ENCODE data around the gene ATG10.
"Not testable (repeated sequence)": the region's sequence is repeated elsewhere in the genome, so short reads cannot be mapped to it uniquely, and the experiment has no call there.

The ATG10 gene

GRCh38 chr5:81980598-81981260 lies 8.9 kb downstream of the ATG10 start:
- intact Hi-C loops (cut with DNase I) = no loop called here
- DNase-seq = no peak

- intact Hi-C loops (cut with DNase I); DNase-seq: not testable (repeated sequence)
Measured at GRCh38 chr5:81982172-81982685, 10.4 kb downstream of the ATG10 start.

- intact Hi-C loops (cut with DNase I) = not testable (repeated sequence)
- DNase-seq = peak in 1 of 10 donors; percentile 60
Measured at GRCh38 chr5:81983148-81983547, 11.3 kb downstream of the ATG10 start.

- intact Hi-C loops (cut with DNase I) = not testable (repeated sequence)
- DNase-seq = peak in 1 of 10 donors; percentile 77
Measured at GRCh38 chr5:81983563-81983962, 11.7 kb downstream of the ATG10 start.

- DNase-seq = no peak
- intact Hi-C loops (cut with DNase I) = no loop called here
Measured at GRCh38 chr5:81986126-81986525, 14.3 kb downstream of the ATG10 start.

- DNase-seq = no peak
- intact Hi-C loops (cut with DNase I) = no loop called here
Measured at GRCh38 chr5:81989204-81989603, 17.4 kb downstream of the ATG10 start.

- intact Hi-C loops (cut with DNase I) = no loop called here
Measured at GRCh38 chr5:81994679-81995078, 22.9 kb downstream of the ATG10 start.

GRCh38 chr5:81995407-81995806 lies 23.6 kb downstream of the ATG10 start:
- no peak for DNase-seq
- intact Hi-C loops (cut with DNase I) = no loop called here

More at GRCh38 chr5:81994679-81995078, 22.9 kb downstream of the ATG10 start:
- no peak for DNase-seq

- DNase-seq = no peak
- intact Hi-C loops (cut with DNase I) = no loop called here
Measured at GRCh38 chr5:82004511-82004910, 32.7 kb downstream of the ATG10 start.

- DNase-seq = peak in 1 of 10 donors; percentile 72
- intact Hi-C loops (cut with DNase I) = not testable (repeated sequence)
Measured at GRCh38 chr5:82009869-82010268, 38.0 kb downstream of the ATG10 start.

GRCh38 chr5:82010696-82011095 lies 38.9 kb downstream of the ATG10 start:
- intact Hi-C loops (cut with DNase I) = no loop called here
- DNase-seq = no peak

GRCh38 chr5:82011761-82012160 lies 39.9 kb downstream of the ATG10 start:
- no peak for DNase-seq
- intact Hi-C loops (cut with DNase I) = no loop called here

GRCh38 chr5:82014644-82015043 lies 42.8 kb downstream of the ATG10 start:
- DNase-seq; intact Hi-C loops (cut with DNase I): not testable (repeated sequence)

- peak in 2 of 10 donors; percentile 16 to 55 for DNase-seq
- intact Hi-C loops (cut with DNase I) = no loop called here
Measured at GRCh38 chr5:82018462-82018861, 46.6 kb downstream of the ATG10 start.

- DNase-seq = peak in 2 of 10 donors; percentile 18 to 30
- intact Hi-C loops (cut with DNase I) = no loop called here
Measured at GRCh38 chr5:82019342-82020138, 47.7 kb downstream of the ATG10 start.

- intact Hi-C loops (cut with DNase I) = no loop called here
- no peak for DNase-seq
Measured at GRCh38 chr5:82022499-82022898, 50.7 kb downstream of the ATG10 start.

- intact Hi-C loops (cut with DNase I) = no loop called here
- no peak for DNase-seq
Measured at GRCh38 chr5:82023644-82024043, 51.8 kb downstream of the ATG10 start.

- no peak for DNase-seq
- intact Hi-C loops (cut with DNase I) = no loop called here
Measured at GRCh38 chr5:82031220-82032119, 59.6 kb downstream of the ATG10 start.

GRCh38 chr5:82042894-82043293 lies 71.1 kb downstream of the ATG10 start:
- intact Hi-C loops (cut with DNase I); DNase-seq: not testable (repeated sequence)

GRCh38 chr5:82044010-82044409 lies 72.2 kb downstream of the ATG10 start:
- no peak for DNase-seq
- intact Hi-C loops (cut with DNase I) = no loop called here
